Keratinocyte (primary cell): Measurements from ENCODE around the gene ERMP1. TPM values are rescaled to one million over a fixed set of nuclear protein-coding genes. Genes with fewer than 3 reads are reported as not detected.

Experiments
- DNase-seq: peaks from one replicate; pipeline ENCODE4 v3.0.0-alpha.2; 2011; ENCODE audit warnings: low read depth, missing footprints, low spot score
- FAIRE-seq: peaks from 2 replicates; lab custom pipeline; 2011; peaks lifted over from hg19 to GRCh38; lab: Jason Lieb, UNC
- H2AFZ ChIP-seq: 2 replicates; pipeline ENCODE4 v1.6.0; 2012; ENCODE audit warnings: low read length, control low read depth, inconsistent platforms; ENCODE audit not compliant: control insufficient read depth
- H3K27ac ChIP-seq: 2 replicates; pipeline ENCODE4 v1.5.1; 2011; ENCODE audit warnings: low read length; ENCODE audit not compliant: control insufficient read depth, insufficient read depth
- H3K27me3 ChIP-seq: 3 replicates; pipeline ENCODE4 v1.6.0; 2011; ENCODE audit warnings: low read length; ENCODE audit not compliant: control insufficient read depth, insufficient read depth; ENCODE audit errors: extremely low read depth
- H3K36me3 ChIP-seq, 2 experiments: 2 replicates in 1 of 2; 3 replicates in 1 of 2; pipeline ENCODE4 v1.5.1; 2011; ENCODE audit warnings: low read length in 2 of 2, mild to moderate bottlenecking in 1 of 2; ENCODE audit not compliant: control insufficient read depth in 2 of 2, insufficient read depth in 2 of 2; ENCODE audit errors: extremely low read depth in 1 of 2
- H3K4me1 ChIP-seq: 3 replicates; pipeline ENCODE4 v1.5.1; 2011; ENCODE audit warnings: low read length; ENCODE audit not compliant: control insufficient read depth, insufficient read depth; ENCODE audit errors: extremely low read depth
- H3K4me2 ChIP-seq: 3 replicates; pipeline ENCODE4 v1.6.0; 2011; ENCODE audit warnings: low read depth, low read length; ENCODE audit not compliant: control insufficient read depth, insufficient read depth; ENCODE audit errors: extremely low read depth
- H3K4me3 ChIP-seq, 3 experiments: fragments of 200-600 bp in 1 of 3; sonication (generic) in 1 of 3; 2 replicates in 2 of 3; 3 replicates in 1 of 3; pipeline ENCODE4 v1.5.1; 2011 to 2016; ENCODE audit warnings: low read length in 3 of 3, mild to moderate bottlenecking in 3 of 3, control low read depth in 2 of 3, inconsistent platforms in 1 of 3, low read depth in 1 of 3, mixed read lengths in 1 of 3, mixed run types in 1 of 3, moderate library complexity in 1 of 3; ENCODE audit not compliant: control insufficient read depth in 2 of 3, insufficient read depth in 2 of 3; ENCODE audit errors: extremely low read depth in 1 of 3
- H3K79me2 ChIP-seq: 2 replicates; pipeline ENCODE4 v1.6.0; 2012; ENCODE audit warnings: low read length; ENCODE audit not compliant: control insufficient read depth, insufficient read depth
- H3K9ac ChIP-seq: 3 replicates; pipeline ENCODE4 v1.6.0; 2011; ENCODE audit warnings: low read length; ENCODE audit not compliant: control insufficient read depth, insufficient read depth; ENCODE audit errors: extremely low read depth
- H3K9me1 ChIP-seq: 3 replicates; pipeline ENCODE4 v1.6.0; 2011; ENCODE audit warnings: low read length; ENCODE audit not compliant: control insufficient read depth, insufficient read depth; ENCODE audit errors: extremely low read depth
- H3K9me3 ChIP-seq: 2 replicates; pipeline ENCODE4 v1.5.1; 2012; ENCODE audit warnings: low read depth, low read length; ENCODE audit not compliant: control insufficient read depth
- H4K20me1 ChIP-seq: 3 replicates; pipeline ENCODE4 v1.6.0; 2011; ENCODE audit warnings: low read length; ENCODE audit not compliant: control insufficient read depth, insufficient read depth; ENCODE audit errors: extremely low read depth
- EZH2 ChIP-seq: IDR thresholded peaks from one replicate; pipeline ENCODE4 v1.6.1; 2012; ENCODE audit warnings: inconsistent platforms, mild to moderate bottlenecking, low read length, moderate library complexity
- dilution Hi-C: fragments of 300-500 bp; cut with MboI; formaldehyde crosslinking; loops from one replicate; pipeline ENCODE4 v1.7.0; 2020; ENCODE audit warnings: low sequenced_read_pairs; ENCODE audit not compliant: extremely low pct_ligation_motif_present
- polyA plus RNA-seq, 5 experiments: library from polyadenylated mRNA; depleted of rRNA in 3 of 5; stranded (reverse) in 3 of 5; stranded (forward) in 1 of 5; unstranded in 1 of 5; fragments of >200 nt; gene quantifications; 1 replicate in 1 of 5; 2 replicates in 3 of 5; 3 replicates in 1 of 5; pipeline versions ENCODE4 v1.2.1 to v1.2.3, GENCODE V29; 2011 to 2012; ENCODE audit warnings: missing spikeins in 2 of 5, low read depth in 1 of 5, low replicate concordance in 1 of 5
- TF ChIP-seq, protein P1 (sequence below), 3 experiments: IDR thresholded peaks in 1 of 3; conservative IDR thresholded peaks in 1 of 3; optimal IDR thresholded peaks in 1 of 3; 2 replicates in 2 of 3; 3 replicates in 1 of 3; pipeline versions ENCODE3 to v1.5.1; 2011; ENCODE audit warnings: low read length in 3 of 3, mild to moderate bottlenecking in 3 of 3, moderate library complexity in 2 of 3, control low read depth in 1 of 3, inconsistent platforms in 1 of 3; ENCODE audit not compliant: insufficient read depth in 2 of 3; ENCODE audit errors: extremely low read depth in 1 of 3

ERMP1 gene
- polyA plus RNA-seq, 1 donor (not counting 4 experiments of a cell fraction or from before 2014, with no cell fraction given), result 27.0 TPM

DNA sequence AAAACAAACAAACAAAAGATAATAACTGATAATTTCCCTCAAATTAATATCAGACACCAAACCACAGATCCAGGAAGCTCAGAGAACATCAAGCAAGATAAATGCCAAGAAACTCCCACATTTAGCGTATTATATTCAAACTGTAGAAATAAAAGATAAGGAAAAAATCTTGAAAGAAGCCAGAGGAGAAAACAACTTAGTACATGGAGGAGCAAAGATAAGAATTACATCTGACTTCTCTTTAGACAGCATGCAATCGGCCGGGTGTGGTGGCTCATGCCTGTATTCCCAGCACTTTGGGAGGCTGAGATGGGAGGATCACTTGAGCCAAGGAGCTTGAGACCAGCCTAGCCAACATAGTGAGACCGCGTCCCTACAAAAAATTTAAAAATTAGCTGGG lies 40.5 kb upstream of the ERMP1 start:
- Histone ChIP-seq H3K27ac (no peak overlapping the region), H2AFZ (no peak overlapping the region), H4K20me1 (no peaks in the 10 kb centered on the region), H3K9me3 (peaks cover 3% of the 10 kb centered on the region), H3K4me2 (no peak overlapping the region), H3K36me3 (no peaks in the 10 kb centered on the region), H3K9ac (no peak overlapping the region), H3K9me1 (no peaks in the 10 kb centered on the region), H3K4me1 (no peaks in the 10 kb centered on the region), H3K27me3 (no peaks in the 10 kb centered on the region), H3K79me2 (no peaks in the 10 kb centered on the region), H3K4me3 (no peak overlapping the region)
- TF ChIP-seq, protein P1, sequence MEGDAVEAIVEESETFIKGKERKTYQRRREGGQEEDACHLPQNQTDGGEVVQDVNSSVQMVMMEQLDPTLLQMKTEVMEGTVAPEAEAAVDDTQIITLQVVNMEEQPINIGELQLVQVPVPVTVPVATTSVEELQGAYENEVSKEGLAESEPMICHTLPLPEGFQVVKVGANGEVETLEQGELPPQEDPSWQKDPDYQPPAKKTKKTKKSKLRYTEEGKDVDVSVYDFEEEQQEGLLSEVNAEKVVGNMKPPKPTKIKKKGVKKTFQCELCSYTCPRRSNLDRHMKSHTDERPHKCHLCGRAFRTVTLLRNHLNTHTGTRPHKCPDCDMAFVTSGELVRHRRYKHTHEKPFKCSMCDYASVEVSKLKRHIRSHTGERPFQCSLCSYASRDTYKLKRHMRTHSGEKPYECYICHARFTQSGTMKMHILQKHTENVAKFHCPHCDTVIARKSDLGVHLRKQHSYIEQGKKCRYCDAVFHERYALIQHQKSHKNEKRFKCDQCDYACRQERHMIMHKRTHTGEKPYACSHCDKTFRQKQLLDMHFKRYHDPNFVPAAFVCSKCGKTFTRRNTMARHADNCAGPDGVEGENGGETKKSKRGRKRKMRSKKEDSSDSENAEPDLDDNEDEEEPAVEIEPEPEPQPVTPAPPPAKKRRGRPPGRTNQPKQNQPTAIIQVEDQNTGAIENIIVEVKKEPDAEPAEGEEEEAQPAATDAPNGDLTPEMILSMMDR (optimal IDR thresholded peaks at IDR 0.05 in 1 of 3, IDR thresholded peaks at IDR 0.05 in 1 of 3, conservative IDR thresholded peaks at IDR 0.05 in 1 of 3; ENCODE audit: extremely low read depth in 1 of 3, insufficient read depth in 2 of 3, low read length in 3 of 3), result no peak
- no peak for TF ChIP-seq EZH2
- no peak for FAIRE-seq
- dilution Hi-C loops, result no loop called here
- DNase-seq, result no peak

DNA sequence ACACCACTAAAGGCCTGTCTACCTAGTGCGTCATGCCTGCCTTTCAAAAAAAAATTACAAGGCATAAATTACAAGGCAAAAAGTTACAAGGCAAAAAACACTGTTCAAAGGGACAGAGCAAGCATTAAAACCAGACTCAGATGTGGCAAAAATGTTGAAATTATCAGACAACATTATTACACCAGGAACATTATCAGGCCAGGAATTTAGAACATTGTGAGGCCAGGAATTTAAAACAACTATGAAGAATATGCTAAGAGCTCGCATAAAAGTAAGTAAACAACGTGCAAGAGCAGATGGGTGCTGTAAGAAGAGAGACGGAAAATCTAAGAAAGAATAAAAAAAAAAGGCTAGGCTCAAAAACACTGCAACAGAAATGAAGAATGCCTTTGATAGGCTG lies 39.6 kb upstream of the ERMP1 start:
- no peaks in the 10 kb centered on the region for H4K20me1 ChIP-seq

More for the DNA sequence above, 39.6 kb upstream of the ERMP1 start:
- H3K9ac ChIP-seq, result no peak overlapping the region
- H3K27me3 ChIP-seq, result no peaks in the 10 kb centered on the region
- DNase-seq (no peak), FAIRE-seq (no peak)
- no peak overlapping the region for H3K27ac ChIP-seq
- no peaks in the 10 kb centered on the region for H3K4me1 ChIP-seq
- dilution Hi-C loops, result no loop called here
- H3K79me2 ChIP-seq, result no peaks in the 10 kb centered on the region
- no peak overlapping the region for H3K4me3 ChIP-seq
- H3K4me2 ChIP-seq, result no peak overlapping the region
- no peak overlapping the region for H2AFZ ChIP-seq
- TF ChIP-seq EZH2, result no peak
- TF ChIP-seq, protein P1 (optimal IDR thresholded peaks at IDR 0.05 in 1 of 3, IDR thresholded peaks at IDR 0.05 in 1 of 3, conservative IDR thresholded peaks at IDR 0.05 in 1 of 3; ENCODE audit: extremely low read depth in 1 of 3, insufficient read depth in 2 of 3, low read length in 3 of 3), result no peak
- H3K9me1 ChIP-seq, result no peaks in the 10 kb centered on the region
- peaks cover 3% of the 10 kb centered on the region for H3K9me3 ChIP-seq
- H3K36me3 ChIP-seq, result no peaks in the 10 kb centered on the region
